ENCODE measurements around the gene SOCS6. TPM values are rescaled to one million over a fixed set of nuclear protein-coding genes. Genes with fewer than 3 reads are reported as not detected.
"Not testable (repeated sequence)": the region's sequence is repeated elsewhere in the genome, so short reads cannot be mapped to it uniquely, and the experiment has no call there.

The SOCS6 gene
- total RNA-seq, 4 donors from 2014 or later: 11.5 to 47.8 (median 46.1) TPM

- no peak for DNase-seq
- intact Hi-C loops (cut with DNase I; ENCODE audit: low total_unique reads) (no loop called here), in situ Hi-C loops (cut with MboI; ENCODE audit: low pct_ligation_motif_present in 1 of 4, low pct_unique_long_range_greater_than_20kb in 1 of 4, low sequenced_read_pairs in 3 of 4) (loop anchor here in 1 of 4 donors (25.0 kb wide), 1 partner anchor 128 kb away; the partner anchor contains the start of gene RTTN)
- H3K36me3 ChIP-seq: no peaks in the 10 kb centered on the region
- H3K27ac ChIP-seq: no peak overlapping the region
- peaks cover 0 to 11% (median 2%) of the 10 kb centered on the region in 4 donors for H3K4me1 ChIP-seq
- TF ChIP-seq POLR2A (IDR thresholded peaks at IDR 0.05): no peak
- TF ChIP-seq POLR2AphosphoS5 (IDR thresholded peaks at IDR 0.05): no peak
- TF ChIP-seq EP300 (IDR thresholded peaks at IDR 0.05; ENCODE audit: low read depth): no peak
- TF ChIP-seq CTCF (IDR thresholded peaks at IDR 0.05): no peak
- no peak overlapping the region for H3K4me3 ChIP-seq
- no peaks in the 10 kb centered on the region for H3K9me3 ChIP-seq
- no peaks in the 10 kb centered on the region for H3K27me3 ChIP-seq
These were observed 51.1 kb downstream of the SOCS6 start for GRCh38 chr18:70339915-70340314.

GRCh38 chr18:70348481-70348880, 59.6 kb downstream of the SOCS6 start:
- in situ Hi-C loops (cut with MboI; ENCODE audit: low pct_ligation_motif_present in 1 of 4, low pct_unique_long_range_greater_than_20kb in 1 of 4, low sequenced_read_pairs in 3 of 4): loop anchor here in 1 of 4 donors (25.0 kb wide), 1 partner anchor 136 kb away; the partner anchor contains the start of gene RTTN
- 76% methylated on average over 3 of the region's 3 CpGs; no CpG with 5 or more reads in 1 of the 2 donors for WGBS, 2 donors (ENCODE audit: low coverage in 1 of 2)

GRCh38 chr18:70349316-70349715, 60.5 kb downstream of the SOCS6 start:
- intact Hi-C loops (cut with DNase I; ENCODE audit: low total_unique reads): no loop called here
- H3K9me3 ChIP-seq: peaks cover 0 to 5% of the 10 kb centered on the region in 2 donors
- H3K36me3 ChIP-seq: peaks cover 0 to 16% (median 0%) of the 10 kb centered on the region in 4 donors
- no peaks in the 10 kb centered on the region for H3K4me1 ChIP-seq
- DNase-seq: no peak
- TF ChIP-seq POLR2AphosphoS5 (IDR thresholded peaks at IDR 0.05): no peak
- TF ChIP-seq EP300 (IDR thresholded peaks at IDR 0.05; ENCODE audit: low read depth): no peak
- no peaks in the 10 kb centered on the region for H3K27me3 ChIP-seq
- H3K4me3 ChIP-seq: no peak overlapping the region
- H3K27ac ChIP-seq: no peak overlapping the region
- in situ Hi-C loops (cut with MboI; ENCODE audit: low pct_ligation_motif_present in 1 of 4, low pct_unique_long_range_greater_than_20kb in 1 of 4, low sequenced_read_pairs in 3 of 4): loop anchor here in 1 of 4 donors (25.0 kb wide), 1 partner anchor 137 kb away; the partner anchor contains the start of gene RTTN

More at GRCh38 chr18:70348481-70348880, 59.6 kb downstream of the SOCS6 start:
- DNase-seq: peak; percentile 74
- H3K9me3 ChIP-seq; H3K27me3 ChIP-seq; H3K4me1 ChIP-seq; intact Hi-C loops (cut with DNase I; ENCODE audit: low total_unique reads); H3K4me3 ChIP-seq: not testable (repeated sequence)
- Histone ChIP-seq H3K36me3 (peaks cover 0 to 16% (median 0%) of the 10 kb centered on the region in 4 donors), H3K27ac (peak overlapping the region in 1 of 4 donors; percentile 13)

GRCh38 chr18:70354080-70354479, 65.2 kb downstream of the SOCS6 start:
- TF ChIP-seq POLR2A (IDR thresholded peaks at IDR 0.05): no peak
- no peak for TF ChIP-seq EP300 (IDR thresholded peaks at IDR 0.05; ENCODE audit: low read depth)
- no peak for TF ChIP-seq POLR2AphosphoS5 (IDR thresholded peaks at IDR 0.05)
- TF ChIP-seq CTCF (IDR thresholded peaks at IDR 0.05): no peak
- H3K4me1 ChIP-seq: peaks cover 0 to 4% (median 2%) of the 10 kb centered on the region in 4 donors
- no peak overlapping the region for H3K4me3 ChIP-seq
- intact Hi-C loops (cut with DNase I; ENCODE audit: low total_unique reads): no loop called here
- in situ Hi-C loops (cut with MboI; ENCODE audit: low pct_ligation_motif_present in 1 of 4, low pct_unique_long_range_greater_than_20kb in 1 of 4, low sequenced_read_pairs in 3 of 4): no loop called here
- H3K27me3 ChIP-seq: no peaks in the 10 kb centered on the region
- no peak overlapping the region for H3K27ac ChIP-seq
- peaks cover 0 to 16% (median 0%) of the 10 kb centered on the region in 4 donors for H3K36me3 ChIP-seq
- WGBS, 2 donors (ENCODE audit: low coverage in 1 of 2): 98 to 100% methylated on average over 4 of the region's 4 CpGs
- no peak for DNase-seq
- H3K9me3 ChIP-seq: peaks cover 4 to 5% of the 10 kb centered on the region in 2 donors

GRCh38 chr18:70354771-70355170, 65.9 kb downstream of the SOCS6 start:
- intact Hi-C loops (cut with DNase I; ENCODE audit: low total_unique reads): no loop called here
- Histone ChIP-seq H3K4me1 (peaks cover 0 to 4% (median 2%) of the 10 kb centered on the region in 4 donors), H3K27me3 (no peaks in the 10 kb centered on the region), H3K36me3 (peaks cover 0 to 9% (median 0%) of the 10 kb centered on the region in 4 donors), H3K9me3 (peaks cover 4 to 5% of the 10 kb centered on the region in 2 donors), H3K4me3 (no peak overlapping the region), H3K27ac (no peak overlapping the region)
- TF ChIP-seq CTCF (IDR thresholded peaks at IDR 0.05): no peak
- TF ChIP-seq POLR2AphosphoS5 (IDR thresholded peaks at IDR 0.05): no peak
- no peak for TF ChIP-seq POLR2A (IDR thresholded peaks at IDR 0.05)
- WGBS, 2 donors (ENCODE audit: low coverage in 1 of 2): 90 to 97% methylated on average over 2 of the region's 2 CpGs
- DNase-seq: no peak
- in situ Hi-C loops (cut with MboI; ENCODE audit: low pct_ligation_motif_present in 1 of 4, low pct_unique_long_range_greater_than_20kb in 1 of 4, low sequenced_read_pairs in 3 of 4): no loop called here

Data from transverse colon (tissue), 4 donors.